SK-N-SH treated with all-trans-retinoic acid at 6 μM for 48 hours (cell line): Measurements from ENCODE around the gene PHOSPHO1.

ENCODE experiments used
- ATAC-seq: fragments of 200-7000 bp; cut with Tn5 transposase; 3 replicates; pipeline ENCODE4 v1.9.1; 2020; ENCODE audit warnings: mild to moderate bottlenecking, moderate library complexity
- ARNTL ChIP-seq: fragments of 450-650 bp; formaldehyde crosslinking; IDR thresholded peaks from 2 replicates; pipeline ENCODE4 v1.5.0; 2020; ENCODE audit warnings: low read depth, mild to moderate bottlenecking, moderate library complexity, borderline replicate concordance
- BACH2 ChIP-seq: fragments of 250-450 bp; sonication (Bioruptor Pico); IDR thresholded peaks from 2 replicates; pipeline ENCODE4 v1.9.0; 2021; ENCODE audit warnings: mild to moderate bottlenecking, borderline replicate concordance
- CSDC2 ChIP-seq: fragments of 250-450 bp; sonication (Bioruptor Pico); IDR thresholded peaks from 2 replicates; pipeline ENCODE4 v1.5.0; 2020; ENCODE audit warnings: mild to moderate bottlenecking, moderate library complexity
- ESRRG ChIP-seq: fragments of 250-450 bp; sonication (Bioruptor Pico); IDR thresholded peaks from 2 replicates; pipeline ENCODE4 v1.6.1; 2021; ENCODE audit warnings: mild to moderate bottlenecking
- GLIS3 ChIP-seq: fragments of 250-450 bp; sonication (Bioruptor Pico); IDR thresholded peaks from 2 replicates; pipeline ENCODE4 v1.5.0; 2020; ENCODE audit warnings: mild to moderate bottlenecking, moderate library complexity
- ISL1 ChIP-seq: fragments of 250-450 bp; sonication (Bioruptor Pico); IDR thresholded peaks from 2 replicates; pipeline ENCODE4 v2.1.2; 2022; ENCODE audit warnings: mild to moderate bottlenecking, moderate library complexity
- OSR1 ChIP-seq: fragments of 250-450 bp; sonication (Bioruptor Pico); IDR thresholded peaks from 2 replicates; pipeline ENCODE4 v1.8.0; 2022; ENCODE audit warnings: moderate library complexity, mild to moderate bottlenecking, inconsistent platforms
- PPARA ChIP-seq: fragments of 250-450 bp; sonication (Bioruptor Pico); IDR thresholded peaks from 2 replicates; pipeline ENCODE4 v1.5.0; 2020; ENCODE audit warnings: mild to moderate bottlenecking, borderline replicate concordance
- RARB ChIP-seq: fragments of 250-450 bp; sonication (Bioruptor Pico); IDR thresholded peaks from 2 replicates; pipeline ENCODE4 v1.8.0; 2021; ENCODE audit warnings: mild to moderate bottlenecking, moderate library complexity
- SNAI2 ChIP-seq: fragments of 250-450 bp; sonication (Bioruptor Pico); IDR thresholded peaks from 2 replicates; pipeline ENCODE4 v1.5.0; 2020; ENCODE audit warnings: mild to moderate bottlenecking, moderate library complexity
- TCF4 ChIP-seq: fragments of 250-450 bp; sonication (Bioruptor Pico); IDR thresholded peaks from 2 replicates; pipeline ENCODE4 v1.8.0; 2021; ENCODE audit warnings: mild to moderate bottlenecking, moderate library complexity, borderline replicate concordance
- TOX ChIP-seq: fragments of 250-450 bp; sonication (Bioruptor Pico); IDR thresholded peaks from 2 replicates; pipeline ENCODE4 v1.8.0; 2021; ENCODE audit warnings: mild to moderate bottlenecking, moderate library complexity, borderline replicate concordance
- ZC3H10 ChIP-seq: fragments of 250-450 bp; sonication (Bioruptor Pico); IDR thresholded peaks from 2 replicates; pipeline ENCODE4 v1.5.1; 2021; ENCODE audit warnings: mild to moderate bottlenecking, moderate library complexity
- ZFP3 ChIP-seq: fragments of 250-450 bp; sonication (Bioruptor Pico); IDR thresholded peaks from 2 replicates; pipeline ENCODE4 v1.5.0; 2020; ENCODE audit warnings: mild to moderate bottlenecking, moderate library complexity
- ZFP30 ChIP-seq: fragments of 450-650 bp; formaldehyde crosslinking; IDR thresholded peaks from 2 replicates; pipeline ENCODE4 v1.5.0; 2022; ENCODE audit warnings: mild to moderate bottlenecking, moderate library complexity
- ZNF70 ChIP-seq: fragments of 450-650 bp; formaldehyde crosslinking; IDR thresholded peaks from 2 replicates; pipeline ENCODE4 v1.5.0; 2020; ENCODE audit warnings: mild to moderate bottlenecking, moderate library complexity
- ZNF8 ChIP-seq: fragments of 450-650 bp; formaldehyde crosslinking; IDR thresholded peaks from 2 replicates; pipeline ENCODE4 v1.5.0; 2020; ENCODE audit warnings: mild to moderate bottlenecking, moderate library complexity
- TF ChIP-seq, protein P1 (sequence below): fragments of 250-450 bp; sonication (Bioruptor Pico); IDR thresholded peaks from 2 replicates; pipeline ENCODE4 v1.8.0; 2020; ENCODE audit warnings: mild to moderate bottlenecking, moderate library complexity, borderline replicate concordance
- TF ChIP-seq, protein P2 (sequence below): fragments of 250-450 bp; sonication (Bioruptor Pico); IDR thresholded peaks from 2 replicates; pipeline ENCODE4 v1.8.0; 2021; ENCODE audit warnings: low read depth, mild to moderate bottlenecking, moderate library complexity, borderline replicate concordance
- TF ChIP-seq, protein P3 (sequence below): fragments of 250-450 bp; sonication (Bioruptor Pico); IDR thresholded peaks from 2 replicates; pipeline ENCODE4 v1.5.1; 2020; ENCODE audit warnings: low read depth, mild to moderate bottlenecking, moderate library complexity
- TF ChIP-seq, protein P4 (sequence below): fragments of 250-450 bp; sonication (Bioruptor Pico); IDR thresholded peaks from 2 replicates; pipeline ENCODE4 v1.5.0; 2020; ENCODE audit warnings: mild to moderate bottlenecking, moderate library complexity
- TF ChIP-seq, protein P5 (sequence below): fragments of 250-450 bp; sonication (Bioruptor Pico); IDR thresholded peaks from 2 replicates; pipeline ENCODE4 v1.5.1; 2021; ENCODE audit warnings: mild to moderate bottlenecking, moderate library complexity

The PHOSPHO1 gene

DNA sequence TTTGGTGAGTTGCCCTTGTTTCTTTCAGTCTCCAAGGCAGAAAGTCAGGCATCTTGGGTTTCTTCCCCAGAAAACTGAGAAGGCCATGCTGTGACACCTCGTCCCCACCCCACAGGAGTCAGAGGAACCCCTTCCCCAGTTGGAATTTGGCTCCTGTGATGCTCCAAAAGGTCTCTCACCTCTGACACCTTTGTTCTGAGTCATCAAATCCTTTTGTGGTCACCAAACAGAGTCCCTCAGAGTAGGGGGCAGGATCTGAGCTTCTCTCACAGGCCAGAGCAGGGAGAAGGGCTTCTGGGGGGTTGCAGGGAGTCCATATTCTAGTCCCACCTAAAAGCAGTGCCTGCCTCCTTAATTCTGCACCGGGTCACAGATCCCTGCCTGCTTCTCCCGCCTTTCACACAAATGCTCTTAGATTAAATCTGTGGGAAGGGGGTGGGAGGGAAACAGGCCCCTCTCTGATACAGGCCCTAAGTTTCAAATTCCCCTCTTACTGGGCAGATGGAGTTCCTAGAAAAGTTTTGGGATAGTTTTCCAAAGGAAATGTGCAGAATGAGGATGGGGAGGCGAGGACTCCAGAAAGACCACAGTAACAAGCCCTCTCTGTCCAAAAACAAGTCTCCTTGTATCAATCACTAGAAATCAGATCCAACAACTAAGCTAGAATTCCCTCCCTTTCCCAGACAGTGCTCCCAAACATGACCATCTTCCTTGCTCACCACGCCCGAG lies 1.3 kb downstream of the PHOSPHO1 start:
- no peak for TF ChIP-seq OSR1
- no peak for TF ChIP-seq ARNTL (CRISPR knock-in tag)
- no peak for TF ChIP-seq PPARA (CRISPR knock-in tag)
- TF ChIP-seq RARB (CRISPR knock-in tag), result no peak
- no peak for TF ChIP-seq ZFP30 (CRISPR knock-in tag)
- no peak for ATAC-seq

DNA sequence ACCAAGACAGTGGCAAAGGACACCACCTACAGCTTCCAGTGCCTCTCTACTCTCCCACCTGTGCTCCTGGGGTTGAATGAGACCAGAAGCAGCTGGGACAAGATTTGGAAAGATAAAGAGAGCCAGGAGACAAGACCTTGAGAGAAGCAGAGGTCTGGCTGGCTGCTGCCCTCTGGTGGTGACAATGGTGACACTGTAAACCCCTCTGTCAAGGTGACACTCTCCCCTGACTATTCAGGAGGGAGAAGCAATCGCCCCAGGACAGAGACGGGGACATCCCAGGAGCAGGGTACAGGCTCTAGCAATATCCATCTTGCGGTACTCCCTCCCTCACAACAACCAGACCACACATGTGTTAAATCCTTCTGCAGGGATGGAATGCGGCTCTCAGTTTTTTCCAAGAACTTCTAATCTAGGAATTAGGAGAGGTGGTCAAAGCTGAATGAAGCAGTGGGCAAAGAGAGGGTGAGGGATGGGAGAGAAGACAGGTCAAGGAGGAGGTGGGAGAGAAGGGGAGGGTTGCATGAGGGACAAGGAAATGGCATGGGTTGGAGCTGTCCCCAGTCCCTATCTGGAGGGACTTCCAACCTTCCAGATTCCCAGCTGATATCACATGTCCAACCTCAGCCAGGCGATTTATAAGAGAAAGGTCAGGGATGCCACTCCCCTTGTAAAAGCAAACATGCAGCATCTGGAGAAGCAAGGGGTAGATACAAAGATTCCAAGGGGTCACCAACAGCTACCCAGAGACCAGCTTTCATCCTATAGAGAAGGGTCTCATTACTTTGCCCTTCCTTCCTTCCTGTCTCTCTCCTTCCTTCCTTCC lies 2.9 kb downstream of the PHOSPHO1 start:
- TF ChIP-seq, protein P1, sequence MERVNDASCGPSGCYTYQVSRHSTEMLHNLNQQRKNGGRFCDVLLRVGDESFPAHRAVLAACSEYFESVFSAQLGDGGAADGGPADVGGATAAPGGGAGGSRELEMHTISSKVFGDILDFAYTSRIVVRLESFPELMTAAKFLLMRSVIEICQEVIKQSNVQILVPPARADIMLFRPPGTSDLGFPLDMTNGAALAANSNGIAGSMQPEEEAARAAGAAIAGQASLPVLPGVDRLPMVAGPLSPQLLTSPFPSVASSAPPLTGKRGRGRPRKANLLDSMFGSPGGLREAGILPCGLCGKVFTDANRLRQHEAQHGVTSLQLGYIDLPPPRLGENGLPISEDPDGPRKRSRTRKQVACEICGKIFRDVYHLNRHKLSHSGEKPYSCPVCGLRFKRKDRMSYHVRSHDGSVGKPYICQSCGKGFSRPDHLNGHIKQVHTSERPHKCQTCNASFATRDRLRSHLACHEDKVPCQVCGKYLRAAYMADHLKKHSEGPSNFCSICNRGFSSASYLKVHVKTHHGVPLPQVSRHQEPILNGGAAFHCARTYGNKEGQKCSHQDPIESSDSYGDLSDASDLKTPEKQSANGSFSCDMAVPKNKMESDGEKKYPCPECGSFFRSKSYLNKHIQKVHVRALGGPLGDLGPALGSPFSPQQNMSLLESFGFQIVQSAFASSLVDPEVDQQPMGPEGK (CRISPR knock-in tag), result no peak
- TF ChIP-seq OSR1 (no peak), ZFP3 (CRISPR knock-in tag) (no peak), TCF4 (no peak), GLIS3 (CRISPR knock-in tag) (no peak), CSDC2 (CRISPR knock-in tag) (no peak), RARB (CRISPR knock-in tag) (no peak), PPARA (CRISPR knock-in tag) (no peak), ZFP30 (CRISPR knock-in tag) (no peak), ZC3H10 (CRISPR knock-in tag) (no peak), ZNF8 (CRISPR knock-in tag) (no peak), SNAI2 (CRISPR knock-in tag) (no peak), ARNTL (CRISPR knock-in tag) (no peak), BACH2 (CRISPR knock-in tag) (no peak)
- TF ChIP-seq, protein P2, sequence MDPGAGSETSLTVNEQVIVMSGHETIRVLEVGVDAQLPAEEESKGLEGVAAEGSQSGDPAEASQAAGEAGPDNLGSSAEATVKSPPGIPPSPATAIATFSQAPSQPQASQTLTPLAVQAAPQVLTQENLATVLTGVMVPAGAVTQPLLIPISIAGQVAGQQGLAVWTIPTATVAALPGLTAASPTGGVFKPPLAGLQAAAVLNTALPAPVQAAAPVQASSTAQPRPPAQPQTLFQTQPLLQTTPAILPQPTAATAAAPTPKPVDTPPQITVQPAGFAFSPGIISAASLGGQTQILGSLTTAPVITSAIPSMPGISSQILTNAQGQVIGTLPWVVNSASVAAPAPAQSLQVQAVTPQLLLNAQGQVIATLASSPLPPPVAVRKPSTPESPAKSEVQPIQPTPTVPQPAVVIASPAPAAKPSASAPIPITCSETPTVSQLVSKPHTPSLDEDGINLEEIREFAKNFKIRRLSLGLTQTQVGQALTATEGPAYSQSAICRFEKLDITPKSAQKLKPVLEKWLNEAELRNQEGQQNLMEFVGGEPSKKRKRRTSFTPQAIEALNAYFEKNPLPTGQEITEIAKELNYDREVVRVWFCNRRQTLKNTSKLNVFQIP (CRISPR knock-in tag), result no peak
- TF ChIP-seq, protein P3, sequence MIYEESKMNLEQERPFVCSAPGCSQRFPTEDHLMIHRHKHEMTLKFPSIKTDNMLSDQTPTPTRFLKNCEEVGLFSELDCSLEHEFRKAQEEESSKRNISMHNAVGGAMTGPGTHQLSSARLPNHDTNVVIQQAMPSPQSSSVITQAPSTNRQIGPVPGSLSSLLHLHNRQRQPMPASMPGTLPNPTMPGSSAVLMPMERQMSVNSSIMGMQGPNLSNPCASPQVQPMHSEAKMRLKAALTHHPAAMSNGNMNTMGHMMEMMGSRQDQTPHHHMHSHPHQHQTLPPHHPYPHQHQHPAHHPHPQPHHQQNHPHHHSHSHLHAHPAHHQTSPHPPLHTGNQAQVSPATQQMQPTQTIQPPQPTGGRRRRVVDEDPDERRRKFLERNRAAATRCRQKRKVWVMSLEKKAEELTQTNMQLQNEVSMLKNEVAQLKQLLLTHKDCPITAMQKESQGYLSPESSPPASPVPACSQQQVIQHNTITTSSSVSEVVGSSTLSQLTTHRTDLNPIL, result no peak
- TF ChIP-seq, protein P4, sequence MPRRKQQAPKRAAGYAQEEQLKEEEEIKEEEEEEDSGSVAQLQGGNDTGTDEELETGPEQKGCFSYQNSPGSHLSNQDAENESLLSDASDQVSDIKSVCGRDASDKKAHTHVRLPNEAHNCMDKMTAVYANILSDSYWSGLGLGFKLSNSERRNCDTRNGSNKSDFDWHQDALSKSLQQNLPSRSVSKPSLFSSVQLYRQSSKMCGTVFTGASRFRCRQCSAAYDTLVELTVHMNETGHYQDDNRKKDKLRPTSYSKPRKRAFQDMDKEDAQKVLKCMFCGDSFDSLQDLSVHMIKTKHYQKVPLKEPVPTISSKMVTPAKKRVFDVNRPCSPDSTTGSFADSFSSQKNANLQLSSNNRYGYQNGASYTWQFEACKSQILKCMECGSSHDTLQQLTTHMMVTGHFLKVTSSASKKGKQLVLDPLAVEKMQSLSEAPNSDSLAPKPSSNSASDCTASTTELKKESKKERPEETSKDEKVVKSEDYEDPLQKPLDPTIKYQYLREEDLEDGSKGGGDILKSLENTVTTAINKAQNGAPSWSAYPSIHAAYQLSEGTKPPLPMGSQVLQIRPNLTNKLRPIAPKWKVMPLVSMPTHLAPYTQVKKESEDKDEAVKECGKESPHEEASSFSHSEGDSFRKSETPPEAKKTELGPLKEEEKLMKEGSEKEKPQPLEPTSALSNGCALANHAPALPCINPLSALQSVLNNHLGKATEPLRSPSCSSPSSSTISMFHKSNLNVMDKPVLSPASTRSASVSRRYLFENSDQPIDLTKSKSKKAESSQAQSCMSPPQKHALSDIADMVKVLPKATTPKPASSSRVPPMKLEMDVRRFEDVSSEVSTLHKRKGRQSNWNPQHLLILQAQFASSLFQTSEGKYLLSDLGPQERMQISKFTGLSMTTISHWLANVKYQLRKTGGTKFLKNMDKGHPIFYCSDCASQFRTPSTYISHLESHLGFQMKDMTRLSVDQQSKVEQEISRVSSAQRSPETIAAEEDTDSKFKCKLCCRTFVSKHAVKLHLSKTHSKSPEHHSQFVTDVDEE (CRISPR knock-in tag), result no peak

DNA sequence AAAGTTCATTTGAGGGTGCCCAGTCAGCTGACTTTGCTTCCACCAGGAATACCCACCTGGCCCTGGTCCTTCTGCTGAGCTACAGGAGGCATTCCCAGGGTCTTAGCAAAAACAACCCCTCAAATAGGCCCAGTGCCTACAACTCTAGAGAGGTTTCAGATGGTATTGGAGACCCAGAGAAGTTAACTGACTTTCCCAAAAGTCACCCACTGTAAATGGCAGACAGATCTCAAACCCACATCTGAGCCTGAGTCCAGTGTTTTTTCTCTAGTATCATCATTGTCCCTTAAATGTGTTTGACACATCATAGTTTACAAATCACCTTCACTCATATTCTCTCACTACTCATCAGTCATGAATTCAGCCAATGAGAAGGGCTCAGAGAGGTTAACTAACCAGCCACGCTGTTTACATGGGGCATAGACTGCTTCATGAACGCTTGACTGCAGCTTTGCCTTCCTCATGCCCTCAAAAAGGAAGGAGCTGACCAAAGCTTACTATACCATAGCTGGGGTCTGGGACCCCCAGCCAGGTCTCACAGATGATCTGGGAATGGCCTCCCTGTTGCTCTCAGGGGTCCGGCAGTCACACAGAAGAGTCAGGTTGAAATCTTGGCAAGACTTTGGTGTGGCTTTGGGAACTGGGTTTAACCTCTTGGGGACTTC lies 3.7 kb downstream of the PHOSPHO1 start:
- ATAC-seq, result no peak
- TF ChIP-seq OSR1 (no peak), ZFP30 (CRISPR knock-in tag) (no peak), ZC3H10 (CRISPR knock-in tag) (no peak), TOX (CRISPR knock-in tag) (no peak), ESRRG (CRISPR knock-in tag) (no peak), ZFP3 (CRISPR knock-in tag) (no peak), ARNTL (CRISPR knock-in tag) (no peak), ZNF70 (no peak), ISL1 (CRISPR knock-in tag) (no peak)
- TF ChIP-seq, protein P1 (CRISPR knock-in tag), result no peak
- TF ChIP-seq, protein P5, sequence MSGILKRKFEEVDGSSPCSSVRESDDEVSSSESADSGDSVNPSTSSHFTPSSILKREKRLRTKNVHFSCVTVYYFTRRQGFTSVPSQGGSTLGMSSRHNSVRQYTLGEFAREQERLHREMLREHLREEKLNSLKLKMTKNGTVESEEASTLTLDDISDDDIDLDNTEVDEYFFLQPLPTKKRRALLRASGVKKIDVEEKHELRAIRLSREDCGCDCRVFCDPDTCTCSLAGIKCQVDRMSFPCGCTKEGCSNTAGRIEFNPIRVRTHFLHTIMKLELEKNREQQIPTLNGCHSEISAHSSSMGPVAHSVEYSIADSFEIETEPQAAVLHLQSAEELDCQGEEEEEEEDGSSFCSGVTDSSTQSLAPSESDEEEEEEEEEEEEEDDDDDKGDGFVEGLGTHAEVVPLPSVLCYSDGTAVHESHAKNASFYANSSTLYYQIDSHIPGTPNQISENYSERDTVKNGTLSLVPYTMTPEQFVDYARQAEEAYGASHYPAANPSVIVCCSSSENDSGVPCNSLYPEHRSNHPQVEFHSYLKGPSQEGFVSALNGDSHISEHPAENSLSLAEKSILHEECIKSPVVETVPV (CRISPR knock-in tag), result no peak
- TF ChIP-seq, protein P3, result no peak

More for the DNA sequence above, 2.9 kb downstream of the PHOSPHO1 start:
- peak; percentile 63 for ATAC-seq
